Measurements from ENCODE around the gene ZNF740.
A peak's percentile ranks its signal among the peaks of the same experiment; 100 is the strongest.

The ZNF740 gene

GRCh38 chr12:53234271-53234914, 53.9 kb downstream of the ZNF740 start:
- H3K27ac ChIP-seq = peak overlapping the region; percentile 99
- no peak for TF ChIP-seq ZFX (IDR thresholded peaks at IDR 0.05; ENCODE audit: borderline replicate concordance)

GRCh38 chr12:53235164-53235563, 54.6 kb downstream of the ZNF740 start:
- no peak for TF ChIP-seq ZFX (IDR thresholded peaks at IDR 0.05; ENCODE audit: borderline replicate concordance)
- no peak for TF ChIP-seq CTCF (IDR thresholded peaks at IDR 0.05)
- peak overlapping the region; percentile 30; the same call in 1 of the 2 replicates for H3K27ac ChIP-seq

GRCh38 chr12:53235742-53236442, 55.4 kb downstream of the ZNF740 start:
- TF ChIP-seq ZFX (IDR thresholded peaks at IDR 0.05; ENCODE audit: borderline replicate concordance) (no peak), CTCF (IDR thresholded peaks at IDR 0.05) (no peak)
- peak overlapping the region; percentile 30; the same call in 1 of the 2 replicates for H3K27ac ChIP-seq

GRCh38 chr12:53236443-53237111, 56.1 kb downstream of the ZNF740 start:
- no peak for TF ChIP-seq CTCF (IDR thresholded peaks at IDR 0.05)
- no peak for TF ChIP-seq ZFX (IDR thresholded peaks at IDR 0.05; ENCODE audit: borderline replicate concordance)
- H3K27ac ChIP-seq = no peak overlapping the region

GRCh38 chr12:53239643-53240258, 59.2 kb downstream of the ZNF740 start:
- no peak for TF ChIP-seq ZFX (IDR thresholded peaks at IDR 0.05; ENCODE audit: borderline replicate concordance)
- no peak for TF ChIP-seq CTCF (IDR thresholded peaks at IDR 0.05)
- no peak overlapping the region for H3K27ac ChIP-seq

GRCh38 chr12:53241623-53242412, 61.3 kb downstream of the ZNF740 start:
- H3K27ac ChIP-seq = no peak overlapping the region
- TF ChIP-seq CTCF (IDR thresholded peaks at IDR 0.05) (no peak), ZFX (IDR thresholded peaks at IDR 0.05; ENCODE audit: borderline replicate concordance) (no peak)

GRCh38 chr12:53244337-53244736, 63.8 kb downstream of the ZNF740 start:
- H3K27ac ChIP-seq = no peak overlapping the region
- TF ChIP-seq ZFX (IDR thresholded peaks at IDR 0.05; ENCODE audit: borderline replicate concordance) = no peak
- no peak for TF ChIP-seq CTCF (IDR thresholded peaks at IDR 0.05)
